GM23248 (cell line): ENCODE results near the gene GPR55. TPM values are rescaled to one million over a fixed set of nuclear protein-coding genes. Genes with fewer than 3 reads are reported as not detected.

Experiments used
- DNase-seq: peaks from one replicate; pipeline ENCODE4 v3.0.0-alpha.2; 2015
- H2AFZ ChIP-seq: fragments of 200-600 bp; sonication (generic); 2 replicates; pipeline ENCODE4 v1.6.1; 2016; ENCODE audit warnings: antibody characterized with exemption
- H3F3A ChIP-seq: fragments of 200-600 bp; sonication (generic); 2 replicates; pipeline ENCODE4 v1.6.1; 2016; ENCODE audit warnings: mild to moderate bottlenecking, antibody characterized with exemption, mixed run types; ENCODE audit not compliant: insufficient read depth
- H3K27ac ChIP-seq: fragments of 200-600 bp; sonication (generic); 2 replicates; pipeline ENCODE4 v1.5.1; 2016; ENCODE audit warnings: mild to moderate bottlenecking
- H3K27me3 ChIP-seq: fragments of 200-600 bp; sonication (generic); replicated peaks from 2 replicates; pipeline ENCODE4 v1.6.1; 2016; ENCODE audit warnings: mild to moderate bottlenecking; ENCODE audit not compliant: insufficient read depth
- H3K36me3 ChIP-seq: fragments of 200-600 bp; sonication (generic); 2 replicates; pipeline ENCODE4 v1.6.1; 2016; ENCODE audit warnings: low read depth, mild to moderate bottlenecking
- H3K4me1 ChIP-seq: fragments of 200-600 bp; sonication (generic); 2 replicates; pipeline ENCODE4 v1.6.1; 2016; ENCODE audit warnings: mild to moderate bottlenecking; ENCODE audit not compliant: insufficient read depth
- H3K4me2 ChIP-seq: fragments of 200-600 bp; sonication (generic); one replicate; pipeline ENCODE4 v1.6.1; 2016; ENCODE audit warnings: mild to moderate bottlenecking; ENCODE audit not compliant: unreplicated experiment
- H3K4me3 ChIP-seq: fragments of 200-600 bp; sonication (generic); 2 replicates; pipeline ENCODE4 v1.5.1; 2016; ENCODE audit warnings: mild to moderate bottlenecking
- H3K79me2 ChIP-seq: fragments of 200-600 bp; sonication (generic); 2 replicates; pipeline ENCODE4 v1.6.1; 2016; ENCODE audit warnings: mild to moderate bottlenecking; ENCODE audit not compliant: insufficient read depth
- H3K9ac ChIP-seq: fragments of 200-600 bp; sonication (generic); 2 replicates; pipeline ENCODE4 v1.6.1; 2016; ENCODE audit warnings: mild to moderate bottlenecking
- H3K9me2 ChIP-seq: fragments of 200-600 bp; sonication (generic); 2 replicates; pipeline ENCODE4 v1.6.1; 2016; ENCODE audit warnings: mixed run types, mild to moderate bottlenecking, moderate library complexity; ENCODE audit not compliant: insufficient read depth
- H3K9me3 ChIP-seq: fragments of 200-600 bp; sonication (generic); one replicate; pipeline ENCODE4 v1.6.1; 2017; ENCODE audit warnings: low read depth
- H4K20me1 ChIP-seq: fragments of 200-600 bp; sonication (generic); 2 replicates; pipeline ENCODE4 v1.6.0; 2016; ENCODE audit not compliant: insufficient read depth
- EZH2 ChIP-seq: fragments of 200-600 bp; sonication (generic); IDR thresholded peaks from 2 replicates; pipeline ENCODE4 v1.6.1; 2018; ENCODE audit warnings: antibody characterized with exemption, mild to moderate bottlenecking; ENCODE audit not compliant: insufficient read depth, poor library complexity, severe bottlenecking
- EZH2phosphoT487 ChIP-seq: fragments of 200-600 bp; sonication (generic); IDR thresholded peaks from 2 replicates; pipeline ENCODE4 v1.6.1; 2018; ENCODE audit warnings: antibody characterized with exemption, moderate library complexity, mild to moderate bottlenecking, low read depth; ENCODE audit not compliant: insufficient read depth
- WGBS, 2 experiments: methylation state at CpG; one replicate each; pipeline ENCODE4 v1.1.6; 2015 to 2017; ENCODE audit warnings: low lambda C conversion rate in 2 of 2, low coverage in 1 of 2; ENCODE audit errors: missing lambda C conversion rate in 2 of 2; 5-methylcytosine and 5-hydroxymethylcytosine counted together
- in situ Hi-C: fragments of 300-500 bp; cut with MboI; formaldehyde crosslinking; loops from 2 replicates; pipeline ENCODE4 v1.15.0; 2020
- polyA plus RNA-seq: library from polyadenylated mRNA; unstranded; fragments of >200 nt; fragmentation: Nextera tagmentation; extraction: Ambion mirVana; gene quantifications from 2 replicates; pipeline ENCODE4 v1.2.1, GENCODE V29; 2016
- total RNA-seq: library from RNA; depleted of rRNA; stranded (reverse); fragments of >200 nt; shearing (Covaris generic); gene quantifications from 2 replicates; pipeline ENCODE4 v1.2.3, GENCODE V29; 2014

The GPR55 gene
- total and polyA plus RNA-seq, 2 experiments from 2014 or later = 0.20 TPM; not detected in 1

DNA sequence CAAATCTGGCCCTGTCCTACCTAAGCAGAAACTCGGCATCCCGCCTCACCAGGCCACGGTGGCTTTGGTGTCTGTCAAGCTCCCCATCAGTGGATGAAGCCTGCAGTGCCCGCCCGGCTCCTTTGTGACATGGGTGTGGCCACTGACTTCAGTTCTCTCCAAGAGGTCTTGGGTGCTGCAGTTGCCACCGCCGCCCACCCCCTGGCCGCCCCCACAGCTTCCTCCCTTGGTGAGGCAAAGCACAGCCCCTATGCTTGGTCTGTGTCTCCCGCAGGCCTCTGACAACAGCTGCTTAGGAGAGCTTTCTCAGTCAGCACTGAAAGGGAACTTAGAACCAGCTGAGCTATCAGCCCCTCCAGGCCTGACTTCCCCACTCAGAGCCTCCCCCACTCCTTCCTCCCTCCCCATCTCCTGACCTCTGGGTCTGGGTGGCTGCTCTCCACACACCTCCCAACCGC lies 22.9 kb upstream of the GPR55 start:
- no peaks in the 10 kb centered on the region for H3F3A ChIP-seq
- DNase-seq = no peak
- no peak for TF ChIP-seq EZH2phosphoT487
- no peaks in the 10 kb centered on the region for H3K9me2 ChIP-seq
- WGBS, 2 experiments = 68 to 71% methylated on average over 6 to 10 of the region's 10 CpGs
- H3K27ac ChIP-seq = no peak overlapping the region
- no peaks in the 10 kb centered on the region for H3K4me1 ChIP-seq
- H3K79me2 ChIP-seq = no peaks in the 10 kb centered on the region
- no peak overlapping the region for H3K4me2 ChIP-seq
- no peak overlapping the region for H2AFZ ChIP-seq
- no peak overlapping the region for H3K9ac ChIP-seq
- in situ Hi-C loops = no loop called here
- H4K20me1 ChIP-seq = no peaks in the 10 kb centered on the region
- H3K27me3 ChIP-seq = no peaks in the 10 kb centered on the region; the same call in 1 of the 2 replicates
- no peaks in the 10 kb centered on the region for H3K9me3 ChIP-seq
- H3K36me3 ChIP-seq = no peaks in the 10 kb centered on the region
- H3K4me3 ChIP-seq = no peak overlapping the region

GRCh38 chr2:230947235-230947576 lies 22.2 kb upstream of the GPR55 start:
- no peaks in the 10 kb centered on the region for H3K79me2 ChIP-seq
- no peak overlapping the region for H3K9ac ChIP-seq
- H3K4me1 ChIP-seq = no peaks in the 10 kb centered on the region
- in situ Hi-C loops = no loop called here
- H3K36me3 ChIP-seq = no peaks in the 10 kb centered on the region
- no peak overlapping the region for H2AFZ ChIP-seq
- TF ChIP-seq EZH2phosphoT487 (no peak), EZH2 (no peak)
- no peak overlapping the region for H3K27ac ChIP-seq
- DNase-seq = no peak
- no peaks in the 10 kb centered on the region for H3K9me3 ChIP-seq
- H3K9me2 ChIP-seq = no peaks in the 10 kb centered on the region
- no peak overlapping the region for H3K4me3 ChIP-seq
- H3K4me2 ChIP-seq = no peak overlapping the region
- WGBS, 2 experiments = 45 to 51% methylated on average over 3 of the region's 3 CpGs
- no peaks in the 10 kb centered on the region for H3F3A ChIP-seq
- no peaks in the 10 kb centered on the region for H4K20me1 ChIP-seq
- no peaks in the 10 kb centered on the region; the same call in 1 of the 2 replicates for H3K27me3 ChIP-seq

- in situ Hi-C loops = no loop called here
Observed at GRCh38 chr2:230946429-230947234, 21.6 kb upstream of the GPR55 start.

DNA sequence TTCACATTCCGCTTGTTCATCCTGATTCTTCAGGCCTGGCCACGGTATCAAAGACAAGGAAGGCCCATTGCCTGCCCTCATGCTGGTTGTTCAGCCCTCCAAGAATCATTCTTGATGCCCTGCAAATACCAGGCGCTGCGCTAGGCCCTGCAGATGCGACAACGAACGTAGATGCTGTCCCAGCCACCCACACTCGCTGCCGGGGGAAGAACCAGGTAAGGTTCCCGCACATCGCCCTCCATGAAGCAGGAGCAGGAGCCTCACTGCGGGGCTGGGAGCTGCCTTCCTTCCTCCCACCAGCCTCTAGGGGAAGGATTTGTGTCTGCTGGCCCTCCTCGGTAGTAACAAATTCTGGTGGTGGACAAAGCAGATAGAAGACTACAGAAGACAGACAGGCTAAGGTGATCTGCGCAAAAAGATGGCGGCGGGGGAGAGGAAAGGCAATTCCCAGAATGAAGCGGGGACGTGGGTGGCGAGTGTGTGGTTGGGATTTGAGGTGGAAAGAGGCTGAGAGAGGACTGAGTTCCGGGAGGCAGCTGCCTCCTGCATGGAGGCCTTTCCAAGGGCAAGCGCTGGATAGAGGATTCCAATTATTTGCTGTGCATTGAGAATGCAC lies 19.8 kb upstream of the GPR55 start:
- in situ Hi-C loops = no loop called here
- H3K4me3 ChIP-seq = no peak overlapping the region
- H2AFZ ChIP-seq = no peak overlapping the region
- no peaks in the 10 kb centered on the region for H3K36me3 ChIP-seq
- no peaks in the 10 kb centered on the region for H3K9me2 ChIP-seq
- no peaks in the 10 kb centered on the region for H3K79me2 ChIP-seq
- no peak overlapping the region for H3K27ac ChIP-seq
- H3K9ac ChIP-seq = no peak overlapping the region
- H3K4me1 ChIP-seq = no peaks in the 10 kb centered on the region
- TF ChIP-seq EZH2phosphoT487 = no peak
- no peak for TF ChIP-seq EZH2
- WGBS, 2 experiments = 86 to 88% methylated on average over 21 of the region's 21 CpGs
- H3F3A ChIP-seq = no peaks in the 10 kb centered on the region
- H3K27me3 ChIP-seq = no peaks in the 10 kb centered on the region; the same call in 1 of the 2 replicates
- no peaks in the 10 kb centered on the region for H4K20me1 ChIP-seq
- no peaks in the 10 kb centered on the region for H3K9me3 ChIP-seq
- no peak overlapping the region for H3K4me2 ChIP-seq
- DNase-seq = no peak

More at GRCh38 chr2:230946429-230947234, 21.6 kb upstream of the GPR55 start:
- Histone ChIP-seq H3K4me3 (no peak overlapping the region), H3K4me1 (no peaks in the 10 kb centered on the region), H3K79me2 (no peaks in the 10 kb centered on the region), H3K27ac (no peak overlapping the region), H3K4me2 (no peak overlapping the region), H4K20me1 (no peaks in the 10 kb centered on the region), H3K9ac (no peak overlapping the region), H3K36me3 (no peaks in the 10 kb centered on the region), H2AFZ (no peak overlapping the region), H3K9me3 (no peaks in the 10 kb centered on the region), H3K27me3 (no peaks in the 10 kb centered on the region; the same call in 1 of the 2 replicates), H3F3A (no peaks in the 10 kb centered on the region), H3K9me2 (no peaks in the 10 kb centered on the region)
- WGBS, 2 experiments = 37 to 49% methylated on average over 7 of the region's 7 CpGs
- DNase-seq = no peak
- no peak for TF ChIP-seq EZH2phosphoT487
- no peak for TF ChIP-seq EZH2
